ENCODE data around the gene BAIAP3. TPM values are rescaled to one million over a fixed set of nuclear protein-coding genes. Genes with fewer than 3 reads are reported as not detected.

The BAIAP3 gene
- total and polyA plus RNA-seq, 2 of the 8 experiments (the other 6 are each of a cell fraction or from before 2014, with no cell fraction given) = 2.9 to 6.8 TPM

- TF ChIP-seq, protein P1, sequence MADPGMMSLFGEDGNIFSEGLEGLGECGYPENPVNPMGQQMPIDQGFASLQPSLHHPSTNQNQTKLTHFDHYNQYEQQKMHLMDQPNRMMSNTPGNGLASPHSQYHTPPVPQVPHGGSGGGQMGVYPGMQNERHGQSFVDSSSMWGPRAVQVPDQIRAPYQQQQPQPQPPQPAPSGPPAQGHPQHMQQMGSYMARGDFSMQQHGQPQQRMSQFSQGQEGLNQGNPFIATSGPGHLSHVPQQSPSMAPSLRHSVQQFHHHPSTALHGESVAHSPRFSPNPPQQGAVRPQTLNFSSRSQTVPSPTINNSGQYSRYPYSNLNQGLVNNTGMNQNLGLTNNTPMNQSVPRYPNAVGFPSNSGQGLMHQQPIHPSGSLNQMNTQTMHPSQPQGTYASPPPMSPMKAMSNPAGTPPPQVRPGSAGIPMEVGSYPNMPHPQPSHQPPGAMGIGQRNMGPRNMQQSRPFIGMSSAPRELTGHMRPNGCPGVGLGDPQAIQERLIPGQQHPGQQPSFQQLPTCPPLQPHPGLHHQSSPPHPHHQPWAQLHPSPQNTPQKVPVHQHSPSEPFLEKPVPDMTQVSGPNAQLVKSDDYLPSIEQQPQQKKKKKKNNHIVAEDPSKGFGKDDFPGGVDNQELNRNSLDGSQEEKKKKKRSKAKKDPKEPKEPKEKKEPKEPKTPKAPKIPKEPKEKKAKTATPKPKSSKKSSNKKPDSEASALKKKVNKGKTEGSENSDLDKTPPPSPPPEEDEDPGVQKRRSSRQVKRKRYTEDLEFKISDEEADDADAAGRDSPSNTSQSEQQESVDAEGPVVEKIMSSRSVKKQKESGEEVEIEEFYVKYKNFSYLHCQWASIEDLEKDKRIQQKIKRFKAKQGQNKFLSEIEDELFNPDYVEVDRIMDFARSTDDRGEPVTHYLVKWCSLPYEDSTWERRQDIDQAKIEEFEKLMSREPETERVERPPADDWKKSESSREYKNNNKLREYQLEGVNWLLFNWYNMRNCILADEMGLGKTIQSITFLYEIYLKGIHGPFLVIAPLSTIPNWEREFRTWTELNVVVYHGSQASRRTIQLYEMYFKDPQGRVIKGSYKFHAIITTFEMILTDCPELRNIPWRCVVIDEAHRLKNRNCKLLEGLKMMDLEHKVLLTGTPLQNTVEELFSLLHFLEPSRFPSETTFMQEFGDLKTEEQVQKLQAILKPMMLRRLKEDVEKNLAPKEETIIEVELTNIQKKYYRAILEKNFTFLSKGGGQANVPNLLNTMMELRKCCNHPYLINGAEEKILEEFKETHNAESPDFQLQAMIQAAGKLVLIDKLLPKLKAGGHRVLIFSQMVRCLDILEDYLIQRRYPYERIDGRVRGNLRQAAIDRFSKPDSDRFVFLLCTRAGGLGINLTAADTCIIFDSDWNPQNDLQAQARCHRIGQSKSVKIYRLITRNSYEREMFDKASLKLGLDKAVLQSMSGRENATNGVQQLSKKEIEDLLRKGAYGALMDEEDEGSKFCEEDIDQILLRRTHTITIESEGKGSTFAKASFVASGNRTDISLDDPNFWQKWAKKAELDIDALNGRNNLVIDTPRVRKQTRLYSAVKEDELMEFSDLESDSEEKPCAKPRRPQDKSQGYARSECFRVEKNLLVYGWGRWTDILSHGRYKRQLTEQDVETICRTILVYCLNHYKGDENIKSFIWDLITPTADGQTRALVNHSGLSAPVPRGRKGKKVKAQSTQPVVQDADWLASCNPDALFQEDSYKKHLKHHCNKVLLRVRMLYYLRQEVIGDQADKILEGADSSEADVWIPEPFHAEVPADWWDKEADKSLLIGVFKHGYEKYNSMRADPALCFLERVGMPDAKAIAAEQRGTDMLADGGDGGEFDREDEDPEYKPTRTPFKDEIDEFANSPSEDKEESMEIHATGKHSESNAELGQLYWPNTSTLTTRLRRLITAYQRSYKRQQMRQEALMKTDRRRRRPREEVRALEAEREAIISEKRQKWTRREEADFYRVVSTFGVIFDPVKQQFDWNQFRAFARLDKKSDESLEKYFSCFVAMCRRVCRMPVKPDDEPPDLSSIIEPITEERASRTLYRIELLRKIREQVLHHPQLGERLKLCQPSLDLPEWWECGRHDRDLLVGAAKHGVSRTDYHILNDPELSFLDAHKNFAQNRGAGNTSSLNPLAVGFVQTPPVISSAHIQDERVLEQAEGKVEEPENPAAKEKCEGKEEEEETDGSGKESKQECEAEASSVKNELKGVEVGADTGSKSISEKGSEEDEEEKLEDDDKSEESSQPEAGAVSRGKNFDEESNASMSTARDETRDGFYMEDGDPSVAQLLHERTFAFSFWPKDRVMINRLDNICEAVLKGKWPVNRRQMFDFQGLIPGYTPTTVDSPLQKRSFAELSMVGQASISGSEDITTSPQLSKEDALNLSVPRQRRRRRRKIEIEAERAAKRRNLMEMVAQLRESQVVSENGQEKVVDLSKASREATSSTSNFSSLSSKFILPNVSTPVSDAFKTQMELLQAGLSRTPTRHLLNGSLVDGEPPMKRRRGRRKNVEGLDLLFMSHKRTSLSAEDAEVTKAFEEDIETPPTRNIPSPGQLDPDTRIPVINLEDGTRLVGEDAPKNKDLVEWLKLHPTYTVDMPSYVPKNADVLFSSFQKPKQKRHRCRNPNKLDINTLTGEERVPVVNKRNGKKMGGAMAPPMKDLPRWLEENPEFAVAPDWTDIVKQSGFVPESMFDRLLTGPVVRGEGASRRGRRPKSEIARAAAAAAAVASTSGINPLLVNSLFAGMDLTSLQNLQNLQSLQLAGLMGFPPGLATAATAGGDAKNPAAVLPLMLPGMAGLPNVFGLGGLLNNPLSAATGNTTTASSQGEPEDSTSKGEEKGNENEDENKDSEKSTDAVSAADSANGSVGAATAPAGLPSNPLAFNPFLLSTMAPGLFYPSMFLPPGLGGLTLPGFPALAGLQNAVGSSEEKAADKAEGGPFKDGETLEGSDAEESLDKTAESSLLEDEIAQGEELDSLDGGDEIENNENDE (IDR thresholded peaks at IDR 0.05; ENCODE audit: insufficient replicate concordance, low read length) = no peak
- TF ChIP-seq KDM4A (IDR thresholded peaks at IDR 0.05; ENCODE audit: low read depth, low read length, severe bottlenecking) (no peak), ATF2 (IDR thresholded peaks at IDR 0.05; ENCODE audit: low read length) (no peak), NRF1 (IDR thresholded peaks at IDR 0.05; ENCODE audit: low read depth, low read length) (no peak), PHF8 (conservative IDR thresholded peaks at IDR 0.05; ENCODE audit: low read depth, low read length) (no peak), SIRT6 (IDR thresholded peaks at IDR 0.05; ENCODE audit: low read length) (no peak), CEBPB (IDR thresholded peaks at IDR 0.05; ENCODE audit: low read depth, low read length) (no peak)
- TF ChIP-seq, protein P2, sequence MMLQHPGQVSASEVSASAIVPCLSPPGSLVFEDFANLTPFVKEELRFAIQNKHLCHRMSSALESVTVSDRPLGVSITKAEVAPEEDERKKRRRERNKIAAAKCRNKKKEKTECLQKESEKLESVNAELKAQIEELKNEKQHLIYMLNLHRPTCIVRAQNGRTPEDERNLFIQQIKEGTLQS (IDR thresholded peaks at IDR 0.05; ENCODE audit: insufficient read depth, low read depth, low read length) = no peak
Observed at GRCh38 chr16:1377406-1378010, 44.1 kb downstream of the BAIAP3 start (continued).
